Pulmonary artery endothelial cell (primary cell): ENCODE data around the gene TCOF1. TPM values are rescaled to one million over a fixed set of nuclear protein-coding genes. Genes with fewer than 3 reads are reported as not detected.
A peak's percentile ranks its signal among the peaks of the same experiment; 100 is the strongest.

Source experiments
- DNase-seq: peaks from one replicate; pipeline ENCODE4 v3.0.0-alpha.2; 2011; ENCODE audit warnings: low read depth, low spot score
- total RNA-seq: library from RNA; depleted of rRNA; stranded (reverse); fragments of >200 nt; gene quantifications from 2 replicates; pipeline ENCODE4 v1.2.3, GENCODE V29; 2014

Gene TCOF1, protein sequence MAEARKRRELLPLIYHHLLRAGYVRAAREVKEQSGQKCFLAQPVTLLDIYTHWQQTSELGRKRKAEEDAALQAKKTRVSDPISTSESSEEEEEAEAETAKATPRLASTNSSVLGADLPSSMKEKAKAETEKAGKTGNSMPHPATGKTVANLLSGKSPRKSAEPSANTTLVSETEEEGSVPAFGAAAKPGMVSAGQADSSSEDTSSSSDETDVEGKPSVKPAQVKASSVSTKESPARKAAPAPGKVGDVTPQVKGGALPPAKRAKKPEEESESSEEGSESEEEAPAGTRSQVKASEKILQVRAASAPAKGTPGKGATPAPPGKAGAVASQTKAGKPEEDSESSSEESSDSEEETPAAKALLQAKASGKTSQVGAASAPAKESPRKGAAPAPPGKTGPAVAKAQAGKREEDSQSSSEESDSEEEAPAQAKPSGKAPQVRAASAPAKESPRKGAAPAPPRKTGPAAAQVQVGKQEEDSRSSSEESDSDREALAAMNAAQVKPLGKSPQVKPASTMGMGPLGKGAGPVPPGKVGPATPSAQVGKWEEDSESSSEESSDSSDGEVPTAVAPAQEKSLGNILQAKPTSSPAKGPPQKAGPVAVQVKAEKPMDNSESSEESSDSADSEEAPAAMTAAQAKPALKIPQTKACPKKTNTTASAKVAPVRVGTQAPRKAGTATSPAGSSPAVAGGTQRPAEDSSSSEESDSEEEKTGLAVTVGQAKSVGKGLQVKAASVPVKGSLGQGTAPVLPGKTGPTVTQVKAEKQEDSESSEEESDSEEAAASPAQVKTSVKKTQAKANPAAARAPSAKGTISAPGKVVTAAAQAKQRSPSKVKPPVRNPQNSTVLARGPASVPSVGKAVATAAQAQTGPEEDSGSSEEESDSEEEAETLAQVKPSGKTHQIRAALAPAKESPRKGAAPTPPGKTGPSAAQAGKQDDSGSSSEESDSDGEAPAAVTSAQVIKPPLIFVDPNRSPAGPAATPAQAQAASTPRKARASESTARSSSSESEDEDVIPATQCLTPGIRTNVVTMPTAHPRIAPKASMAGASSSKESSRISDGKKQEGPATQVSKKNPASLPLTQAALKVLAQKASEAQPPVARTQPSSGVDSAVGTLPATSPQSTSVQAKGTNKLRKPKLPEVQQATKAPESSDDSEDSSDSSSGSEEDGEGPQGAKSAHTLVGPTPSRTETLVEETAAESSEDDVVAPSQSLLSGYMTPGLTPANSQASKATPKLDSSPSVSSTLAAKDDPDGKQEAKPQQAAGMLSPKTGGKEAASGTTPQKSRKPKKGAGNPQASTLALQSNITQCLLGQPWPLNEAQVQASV (N-terminal part only)
- total RNA-seq = 20.0 and 41.1 TPM in 2 replicates

DNA sequence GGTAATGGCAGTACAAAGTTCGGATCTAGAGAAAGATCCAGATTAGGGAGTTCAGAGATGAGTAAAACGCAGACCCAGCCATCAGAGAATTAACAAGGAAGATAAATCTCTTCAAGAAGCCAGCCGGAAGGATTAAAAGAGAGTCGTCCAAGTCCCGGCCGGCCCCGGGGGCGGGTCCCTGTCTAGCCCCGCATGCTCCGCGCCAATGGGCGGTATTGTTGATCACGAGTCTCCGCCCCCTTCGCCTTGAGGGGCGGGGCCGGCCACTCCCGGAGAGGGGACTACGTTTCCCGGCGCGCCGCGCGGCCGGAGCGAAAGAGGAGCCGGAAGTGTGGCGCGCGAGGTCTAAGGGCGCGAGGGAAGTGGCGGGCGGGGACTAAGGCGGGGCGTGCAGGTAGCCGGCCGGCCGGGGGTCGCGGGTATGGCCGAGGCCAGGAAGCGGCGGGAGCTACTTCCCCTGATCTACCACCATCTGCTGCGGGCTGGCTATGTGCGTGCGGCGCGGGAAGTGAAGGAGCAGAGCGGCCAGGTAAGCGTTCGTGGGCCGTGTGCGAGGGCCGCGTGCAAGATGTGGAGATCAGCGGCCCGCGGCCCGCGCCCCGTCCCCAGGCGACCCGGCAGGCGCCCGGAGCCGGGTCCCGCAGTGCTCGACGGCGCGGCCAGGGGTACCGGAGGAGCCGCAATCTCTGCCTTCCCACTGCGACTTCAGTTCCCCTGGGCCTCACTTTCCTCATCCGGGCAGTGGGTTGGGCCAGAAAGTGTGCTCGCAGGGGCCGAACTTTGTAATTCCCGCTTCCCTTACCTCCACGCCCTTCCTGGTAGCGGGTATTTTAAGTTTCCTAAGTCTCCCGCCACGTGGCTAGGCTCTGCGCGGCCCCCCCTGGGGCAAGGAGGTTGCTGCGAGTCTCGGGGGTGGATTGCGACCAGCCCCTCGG, at the start of gene TCOF1:
Gene TCOF1 (plus strand): TSS at position 372 of the 935 bp plus-strand sequence. CDS start 50 bp downstream, at position 422.
- peak; percentile 66 for DNase-seq

DNA sequence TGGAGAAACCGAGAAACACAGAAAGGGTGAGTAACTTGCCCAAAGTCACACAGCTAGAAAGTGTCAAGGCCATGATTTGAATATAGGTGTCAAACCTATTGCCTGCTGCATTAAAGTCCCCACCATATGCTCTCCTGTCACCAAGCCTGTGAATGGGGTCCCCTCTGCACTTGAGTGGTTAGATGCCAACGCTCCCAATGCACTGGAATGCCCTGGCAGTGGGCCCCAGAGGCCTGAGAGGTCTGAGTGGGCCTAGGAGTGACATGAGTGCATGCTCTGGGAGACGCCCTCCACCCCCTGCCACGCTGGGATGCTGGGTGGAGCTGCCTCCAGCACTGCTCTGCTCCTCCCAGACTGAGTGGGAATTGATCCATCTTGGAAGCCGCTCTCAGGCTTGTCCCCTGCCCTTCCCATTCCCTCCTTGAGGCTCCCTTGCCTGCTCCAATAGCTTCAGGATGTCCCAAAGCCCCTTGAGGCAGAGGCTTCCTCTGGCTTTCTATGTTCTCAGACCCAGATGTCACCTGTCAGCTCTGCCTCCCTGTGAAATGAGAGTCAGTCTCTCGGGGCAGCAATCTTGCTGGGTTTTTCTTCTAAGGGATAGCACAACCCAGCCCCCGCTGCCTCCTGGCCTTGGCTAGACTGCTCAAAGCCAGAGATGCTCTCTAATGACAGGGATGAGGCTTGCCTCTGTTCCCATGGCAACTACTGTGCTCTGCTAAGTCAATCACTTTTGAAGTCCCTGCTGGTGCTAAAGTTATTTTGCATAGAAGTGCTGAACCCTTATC, 48.2 kb upstream of the TCOF1 start:
- DNase-seq = no peak

DNA sequence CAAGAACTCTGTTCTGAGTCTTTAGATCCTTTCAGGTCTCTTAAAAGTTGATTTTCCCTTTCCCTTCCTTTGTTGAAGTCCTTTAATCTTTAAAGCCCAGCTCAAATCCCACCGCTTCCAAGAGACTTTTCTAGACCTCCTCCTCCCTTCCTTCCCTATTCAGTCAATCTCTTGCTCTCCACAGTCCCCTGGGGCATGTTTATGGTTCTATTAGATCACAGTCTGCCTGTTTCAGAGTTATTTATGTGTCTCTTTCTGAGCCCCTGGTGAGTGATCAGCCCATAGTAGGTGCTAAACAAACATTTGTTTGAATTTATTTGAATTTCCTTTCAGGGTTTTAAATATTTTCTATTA, 47.6 kb upstream of the TCOF1 start:
- no peak for DNase-seq

DNA sequence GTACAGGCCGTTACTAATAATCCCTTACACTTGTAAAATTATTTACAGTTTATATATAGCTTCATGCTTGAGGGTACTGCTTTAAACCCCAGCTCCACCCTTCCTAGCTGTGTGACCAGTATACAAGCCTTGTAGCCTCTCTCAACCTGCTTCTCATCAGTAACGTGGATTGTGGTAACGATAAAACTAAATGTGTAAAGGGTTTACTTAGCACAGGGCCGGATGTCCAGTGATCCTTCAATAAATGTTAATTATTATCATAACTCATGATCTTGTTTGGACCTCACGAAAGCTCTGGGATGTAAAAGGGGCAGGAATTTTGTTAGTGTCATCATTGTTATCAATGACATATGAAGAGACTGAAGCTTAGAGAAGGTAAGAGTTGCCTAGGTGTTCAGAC, 47.3 kb upstream of the TCOF1 start:
- no peak for DNase-seq

DNA sequence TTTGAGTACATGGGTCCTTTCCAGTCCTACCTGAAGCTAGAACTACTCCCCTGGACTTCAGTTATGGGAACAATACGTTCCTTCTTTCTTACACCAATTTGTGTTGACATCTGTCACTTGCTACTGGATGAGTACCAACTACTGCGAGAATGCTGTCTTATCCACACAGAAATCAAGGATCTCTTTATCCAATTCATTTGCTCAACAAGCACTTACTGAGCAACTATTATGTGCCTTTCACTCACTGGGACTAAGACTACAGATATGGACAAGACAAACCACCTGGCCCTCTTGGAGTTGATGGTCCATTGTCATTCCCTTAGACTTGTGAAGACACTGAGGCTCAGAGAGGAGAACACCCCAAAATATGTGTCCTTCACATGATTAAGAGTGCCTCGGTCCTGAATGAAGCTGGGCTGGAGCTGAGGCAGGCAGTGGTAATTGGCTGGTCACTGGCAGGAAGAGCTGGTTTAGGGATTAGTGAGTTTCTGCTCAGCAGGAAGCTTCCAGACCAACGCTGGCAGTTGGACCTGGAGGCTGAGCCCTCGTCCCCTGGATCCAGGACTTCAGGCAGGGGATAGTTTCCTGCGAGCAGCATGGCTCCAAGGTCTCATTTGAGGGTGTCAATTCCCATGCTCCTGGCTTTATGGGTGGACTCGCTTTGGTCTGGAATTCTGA, 46.3 kb upstream of the TCOF1 start:
- DNase-seq = no peak

DNA sequence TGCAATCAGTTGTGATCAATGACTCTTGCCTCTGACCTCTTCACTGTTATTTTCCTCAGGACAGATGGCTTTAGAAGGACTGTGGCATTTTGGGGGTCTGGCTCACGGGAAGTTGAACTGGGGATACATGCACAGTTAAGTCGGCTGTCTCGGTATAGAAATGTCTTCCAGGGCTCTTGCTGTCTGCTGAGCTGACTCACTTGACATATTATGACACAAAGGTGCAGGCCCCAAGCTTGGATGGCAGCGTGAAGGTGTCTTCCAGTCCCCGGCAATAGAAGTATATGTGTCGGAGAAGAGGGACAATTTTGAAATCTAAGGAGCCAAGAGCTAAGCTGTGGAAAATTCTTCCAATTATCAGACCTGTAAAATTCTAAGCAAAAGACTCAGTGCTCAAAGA, 45.0 kb upstream of the TCOF1 start:
- no peak for DNase-seq

DNA sequence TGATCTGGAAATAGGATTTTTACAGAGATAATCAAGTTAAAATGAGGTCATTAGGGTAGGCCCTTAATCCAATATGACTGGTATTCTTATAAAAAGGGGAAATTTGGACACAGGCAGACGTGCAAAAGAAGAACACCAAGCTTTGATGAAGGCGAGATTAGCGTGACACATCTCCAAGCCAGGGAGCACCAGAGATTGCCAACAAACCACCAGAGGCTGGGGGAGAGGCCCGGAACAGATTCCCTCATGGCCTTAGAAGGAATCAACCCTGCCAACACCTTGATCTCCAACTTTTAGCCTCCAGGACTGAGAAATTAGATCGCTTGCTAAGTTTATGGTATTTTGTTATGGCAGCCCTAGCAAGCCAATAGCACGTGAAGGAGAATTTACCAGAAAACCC, 44.0 kb upstream of the TCOF1 start:
- DNase-seq = no peak

DNA sequence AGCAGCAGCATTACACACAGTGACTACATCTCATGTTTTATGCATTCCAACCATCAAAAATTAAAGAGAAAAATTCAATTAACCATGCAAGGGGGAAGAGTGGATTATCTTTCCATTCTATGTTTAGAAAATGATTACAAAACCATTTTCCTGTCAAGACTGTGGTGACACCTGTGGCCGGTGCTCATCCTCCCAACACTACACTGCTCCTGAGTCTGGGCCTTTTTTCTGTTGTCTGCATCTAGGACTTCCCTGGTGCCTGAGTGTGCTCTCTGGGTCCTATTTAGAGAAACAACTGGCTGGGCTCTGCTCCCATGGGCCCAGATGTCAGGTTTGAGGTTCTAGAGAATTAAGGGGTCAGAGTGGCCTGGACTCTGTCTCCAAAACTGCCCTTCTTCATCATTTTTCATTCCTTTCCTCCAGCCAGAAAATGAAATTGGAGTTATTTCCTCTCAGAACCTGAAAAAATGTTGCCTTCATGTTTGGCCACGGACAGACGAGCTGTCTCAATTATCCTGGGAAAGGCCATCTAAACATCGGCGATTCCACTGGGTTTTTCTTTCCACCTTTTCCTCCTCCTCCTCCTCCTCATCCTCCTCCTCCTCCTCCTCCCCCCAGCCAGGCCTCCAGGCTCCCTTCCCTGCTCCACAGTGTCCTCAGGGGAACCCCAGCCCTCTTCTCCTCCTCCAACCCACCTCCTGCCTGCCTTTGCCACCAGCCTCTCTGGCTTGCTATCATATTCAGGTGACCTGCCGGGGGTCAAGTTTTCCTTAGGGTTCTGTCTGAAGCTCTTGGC, 43.4 kb upstream of the TCOF1 start:
- no peak for DNase-seq

DNA sequence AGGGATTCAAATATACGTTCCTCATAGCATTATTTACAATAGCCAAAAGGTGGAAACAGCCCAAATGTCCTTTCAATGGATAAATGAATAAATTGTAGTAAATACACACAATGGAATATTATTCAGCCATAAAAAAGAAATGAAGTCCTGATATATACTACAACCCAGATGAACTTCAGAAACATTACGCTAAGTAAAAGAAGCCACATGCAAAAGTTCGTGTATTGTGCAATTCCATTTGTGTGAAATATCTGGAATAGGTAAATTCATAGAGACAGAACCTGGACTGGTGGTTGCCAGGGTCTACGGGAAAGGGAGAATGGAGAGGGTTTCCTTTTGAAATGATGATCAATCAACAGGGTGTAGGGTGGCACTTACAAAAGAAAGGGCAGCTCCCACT, 42.3 kb upstream of the TCOF1 start:
- no peak for DNase-seq

DNA sequence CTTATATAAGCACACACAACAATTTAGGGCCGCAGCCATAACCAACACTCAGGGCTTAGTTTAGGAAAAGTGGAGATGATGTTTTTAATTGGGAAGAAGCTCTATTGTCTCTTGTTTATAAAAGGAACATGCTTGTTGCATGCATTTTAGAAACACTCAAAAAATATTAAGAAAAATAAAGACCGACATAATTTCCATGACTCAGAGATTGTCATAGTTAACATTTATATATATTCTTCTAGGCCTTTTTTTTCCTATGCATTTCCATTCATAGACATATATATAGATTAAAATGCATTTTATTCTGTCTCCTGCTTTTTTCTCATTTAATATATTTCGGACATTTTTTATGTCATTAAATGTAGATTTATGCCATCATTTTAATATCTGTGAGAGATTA, 41.2 kb upstream of the TCOF1 start:
- DNase-seq = no peak

DNA sequence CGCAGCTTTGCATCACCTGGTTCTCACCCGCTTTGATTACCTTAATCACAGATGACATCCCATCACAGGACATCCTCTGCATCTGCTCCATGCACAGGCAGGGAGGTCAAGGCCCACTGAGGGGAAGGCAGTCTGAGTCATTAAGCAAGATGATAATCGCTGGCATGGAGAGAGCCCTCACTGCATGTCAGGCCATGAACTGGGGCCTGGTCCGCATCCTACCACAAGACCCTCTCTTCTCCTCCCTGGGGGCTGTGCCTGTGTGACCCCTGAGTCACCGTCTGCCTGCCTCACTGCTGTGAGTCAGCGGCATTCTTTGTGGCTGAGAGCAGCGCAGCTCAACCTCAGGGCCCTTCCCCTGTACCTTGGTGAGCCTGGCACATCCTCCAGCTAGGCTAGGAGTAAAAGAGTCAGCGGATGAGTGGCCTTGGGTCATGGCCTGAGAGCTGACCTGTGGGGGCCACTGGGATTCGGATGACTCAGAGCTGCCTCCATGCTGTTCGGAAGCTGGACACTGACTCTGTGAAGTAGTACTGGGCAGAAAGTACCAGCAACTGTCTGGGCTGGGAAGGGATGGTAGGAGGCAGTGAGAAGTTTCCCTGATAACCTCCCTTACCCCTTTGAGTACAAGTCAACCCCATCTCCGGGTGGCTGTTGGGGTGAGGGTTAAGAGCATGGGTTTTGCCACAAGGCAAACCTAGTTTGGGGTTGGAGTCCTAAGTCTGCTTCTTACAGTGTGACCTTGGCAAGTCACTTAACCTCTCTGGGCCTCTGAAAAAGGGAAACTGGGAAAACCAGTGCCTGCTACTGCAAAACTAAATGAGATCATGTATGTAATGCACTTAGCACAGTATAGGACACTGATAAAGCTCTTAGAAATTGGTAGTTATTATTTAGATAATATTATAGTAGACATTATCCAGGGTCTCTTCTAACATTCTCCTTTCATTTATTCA, 40.2 kb upstream of the TCOF1 start:
- peak; percentile 39 for DNase-seq

DNA sequence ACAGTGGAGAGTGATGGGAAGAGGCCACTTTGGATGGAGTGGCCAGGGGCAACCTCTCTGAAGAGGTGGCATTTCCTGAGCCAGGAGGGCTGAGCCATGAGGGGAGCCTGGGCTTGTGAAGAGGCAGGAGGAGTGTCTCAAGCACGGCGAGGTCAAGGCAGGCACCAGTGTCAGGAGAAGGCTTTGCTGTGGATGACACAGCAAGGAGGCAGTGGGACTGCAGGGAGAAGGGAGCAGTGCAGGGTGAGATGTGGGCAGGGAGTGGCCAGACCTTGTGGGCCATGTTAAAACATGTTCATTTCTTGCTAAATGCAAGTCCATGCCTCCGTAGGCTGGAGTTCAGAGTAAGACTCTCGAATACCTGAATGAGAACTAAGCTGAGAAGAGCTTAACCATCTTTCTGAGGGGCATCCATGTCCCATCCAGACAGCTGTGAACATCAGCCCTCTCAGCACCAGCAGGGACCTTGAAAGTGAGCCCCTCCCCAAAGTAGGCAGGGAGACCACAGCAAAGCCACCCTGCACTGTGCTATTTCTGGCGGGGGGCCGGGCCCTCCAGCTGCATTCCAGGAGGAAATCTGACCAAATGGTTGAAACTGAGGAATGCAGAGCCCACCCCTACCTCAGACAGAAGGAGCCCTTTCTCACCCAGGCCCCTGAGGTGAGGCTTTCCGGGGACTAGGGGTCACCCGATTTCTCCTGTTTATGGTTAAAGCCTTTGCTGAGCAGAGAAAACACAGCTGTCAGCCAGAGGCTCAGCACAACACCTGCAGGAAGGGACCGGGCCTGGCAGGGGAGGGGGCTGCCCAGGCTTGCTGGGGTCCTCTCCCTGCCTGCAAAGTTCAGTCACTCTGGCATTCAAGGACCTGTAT, 38.6 kb upstream of the TCOF1 start:
- no peak for DNase-seq

DNA sequence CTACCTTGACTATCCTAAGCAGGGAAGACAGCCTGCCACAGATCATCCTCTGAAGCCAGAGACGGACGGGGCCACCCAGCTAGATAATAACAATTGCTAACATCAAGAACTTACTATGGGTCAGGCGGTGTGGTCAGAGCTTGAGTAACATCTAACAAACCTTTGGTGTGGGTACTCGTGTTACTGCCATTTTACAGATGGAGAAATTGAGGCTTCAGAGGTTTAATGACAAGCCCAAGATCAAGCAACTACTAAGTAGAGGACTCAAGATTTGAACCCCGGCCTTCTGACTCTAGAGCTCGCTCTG, 38.1 kb upstream of the TCOF1 start:
- DNase-seq = no peak

DNA sequence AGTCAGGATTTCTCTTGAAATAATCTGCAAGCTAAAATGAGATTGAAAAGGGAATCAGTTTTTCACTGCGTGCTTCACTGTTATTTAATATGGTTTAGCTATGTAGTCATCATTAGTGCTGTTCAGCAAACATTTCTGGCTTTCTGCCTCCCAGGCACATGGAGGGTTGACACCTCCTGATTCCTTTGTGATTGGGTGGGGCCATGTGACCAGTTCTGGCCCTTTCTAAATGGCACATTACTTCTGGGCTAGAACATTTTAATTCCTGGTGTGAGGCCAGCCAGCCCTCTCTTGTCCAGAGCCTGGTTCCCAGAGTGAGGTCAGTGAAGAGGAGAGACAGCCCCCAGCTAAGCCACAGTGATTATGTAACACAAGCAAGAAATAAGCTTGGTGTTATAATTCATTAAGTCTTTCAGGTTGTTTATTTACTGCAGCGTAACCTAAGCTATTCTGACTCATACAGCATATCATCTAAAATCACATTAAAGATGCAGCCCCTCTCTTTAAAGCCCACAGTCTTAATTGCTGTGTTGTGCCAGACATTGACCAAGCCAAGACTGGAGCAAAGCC, 37.4 kb upstream of the TCOF1 start:
- DNase-seq = no peak

DNA sequence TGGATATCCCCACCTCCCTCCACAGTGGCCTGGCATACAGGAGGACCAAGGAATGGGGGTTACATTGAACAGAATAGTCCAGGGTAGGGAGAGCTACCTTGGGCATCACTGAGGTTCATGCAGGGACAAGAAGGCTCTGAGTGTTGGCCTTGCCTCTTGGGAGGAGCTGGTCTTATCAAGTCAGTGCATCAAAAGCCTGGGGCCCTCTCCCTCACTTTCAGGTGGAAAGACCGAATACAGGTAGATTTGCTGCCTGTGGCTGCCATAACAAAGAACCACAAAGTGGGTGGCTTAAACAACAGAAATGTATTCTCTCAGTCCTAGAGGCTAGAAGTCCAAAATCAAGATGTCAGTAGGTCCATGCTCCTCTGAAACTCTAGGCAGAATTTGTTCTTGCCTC, 36.3 kb upstream of the TCOF1 start:
- no peak for DNase-seq

DNA sequence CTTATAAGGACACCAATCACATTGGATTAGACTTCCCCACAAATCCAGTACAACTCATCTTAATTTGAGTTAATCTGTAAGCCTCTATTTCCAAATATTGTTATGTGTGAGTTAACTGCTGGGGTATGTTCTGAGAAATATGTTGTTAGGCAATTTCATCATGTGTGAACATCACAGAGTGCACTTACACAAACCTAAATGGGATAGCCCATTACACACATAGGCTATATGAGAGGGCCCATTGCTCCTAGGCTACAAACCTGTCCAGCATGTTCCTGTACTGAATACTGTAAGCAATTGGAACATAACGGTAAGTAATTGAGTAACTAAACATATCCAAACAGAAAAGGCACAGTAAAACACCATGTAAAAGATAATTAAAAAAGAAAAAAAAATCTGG, 35.7 kb upstream of the TCOF1 start:
- DNase-seq = no peak
